IPS-NIHi11 (cell line): Measurements from ENCODE around the gene C2CD2.
"Not testable (repeated sequence)": the region's sequence is repeated elsewhere in the genome, so short reads cannot be mapped to it uniquely, and the experiment has no call there.

Experiments
- DNase-seq: peaks from one replicate; pipeline ENCODE4 v3.0.0; 2012; ENCODE audit warnings: mixed read lengths, low spot score

Gene C2CD2

DNA sequence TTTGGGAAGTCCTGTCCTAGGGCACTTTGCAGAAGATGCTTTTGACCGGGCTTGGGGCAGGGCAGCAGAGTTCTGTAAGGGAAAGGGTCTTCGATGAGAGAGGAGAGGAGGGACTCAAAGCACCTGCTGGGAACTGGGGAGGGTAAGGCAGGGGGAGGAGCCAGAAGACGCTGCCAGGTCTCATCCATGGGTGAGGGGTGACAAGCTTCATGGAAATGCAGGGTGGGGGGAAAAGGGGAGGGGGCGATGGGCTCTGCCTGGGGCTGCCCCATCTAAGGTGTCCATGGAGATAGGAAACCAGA is 20.9 kb upstream of the C2CD2 start:
- DNase-seq, result no peak

DNA sequence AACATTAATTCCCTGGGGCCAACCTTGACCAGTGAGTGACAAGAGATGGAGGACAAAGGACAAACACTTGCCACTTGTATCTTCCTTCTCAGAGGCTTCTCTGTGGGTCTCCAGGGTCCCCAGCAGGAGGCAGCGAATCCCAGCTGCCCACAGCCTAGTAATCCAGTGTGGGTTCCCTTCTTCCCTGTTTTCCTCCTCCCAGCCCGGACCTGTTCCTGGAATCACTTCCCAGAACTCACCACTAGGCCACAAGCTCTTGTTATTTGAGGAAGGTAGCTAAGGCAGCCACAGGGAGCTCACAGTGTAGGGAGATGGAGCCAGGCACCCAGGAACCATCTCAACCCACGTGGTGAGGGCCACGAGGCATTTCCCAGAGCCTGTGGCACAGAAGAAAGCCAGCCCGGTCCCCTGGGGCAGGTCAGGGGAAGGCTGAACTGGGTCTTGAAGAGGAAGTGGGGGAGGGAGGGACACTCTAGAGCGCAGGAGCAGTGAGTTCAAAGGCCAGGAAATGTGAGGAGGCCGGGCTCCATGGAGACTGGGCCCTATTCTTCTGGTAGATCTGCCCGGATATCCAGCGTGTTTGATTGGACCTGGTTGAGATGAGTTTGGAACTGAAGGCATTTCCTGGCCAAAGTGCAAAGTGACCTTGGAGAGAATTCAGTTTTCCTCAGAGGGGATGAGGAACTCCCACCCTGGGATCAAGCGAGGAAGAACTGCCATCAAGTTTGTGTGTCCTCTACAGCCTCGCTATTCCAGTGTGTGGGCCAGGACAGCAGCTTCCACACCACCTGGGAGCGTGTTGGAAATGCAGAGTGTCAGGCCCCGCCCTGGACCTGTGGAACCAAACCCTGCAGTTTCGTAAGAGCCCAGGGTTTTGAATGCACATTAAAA is 20.3 kb upstream of the C2CD2 start:
- peak; percentile 63 for DNase-seq

DNA sequence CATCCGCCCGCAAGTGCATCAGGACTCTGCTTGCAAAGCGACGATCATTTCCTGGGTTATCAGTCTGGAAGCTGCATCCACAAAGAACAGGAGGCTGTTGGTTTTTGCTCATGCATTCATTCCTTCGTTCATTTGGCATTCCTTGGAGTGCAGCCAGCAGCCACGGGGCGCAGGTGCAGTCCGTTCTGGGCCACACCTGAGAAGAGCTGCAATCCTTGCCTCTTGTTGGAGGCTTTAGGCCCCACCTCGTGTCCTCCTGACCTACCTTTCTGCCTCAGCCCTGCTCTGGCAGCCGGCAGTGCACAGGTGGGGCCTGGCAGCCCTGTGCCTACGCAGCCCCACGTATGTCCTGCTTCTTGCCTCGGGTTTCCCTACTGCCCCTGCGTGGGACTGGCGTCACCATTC is 19.6 kb upstream of the C2CD2 start:
- DNase-seq, result no peak

DNA sequence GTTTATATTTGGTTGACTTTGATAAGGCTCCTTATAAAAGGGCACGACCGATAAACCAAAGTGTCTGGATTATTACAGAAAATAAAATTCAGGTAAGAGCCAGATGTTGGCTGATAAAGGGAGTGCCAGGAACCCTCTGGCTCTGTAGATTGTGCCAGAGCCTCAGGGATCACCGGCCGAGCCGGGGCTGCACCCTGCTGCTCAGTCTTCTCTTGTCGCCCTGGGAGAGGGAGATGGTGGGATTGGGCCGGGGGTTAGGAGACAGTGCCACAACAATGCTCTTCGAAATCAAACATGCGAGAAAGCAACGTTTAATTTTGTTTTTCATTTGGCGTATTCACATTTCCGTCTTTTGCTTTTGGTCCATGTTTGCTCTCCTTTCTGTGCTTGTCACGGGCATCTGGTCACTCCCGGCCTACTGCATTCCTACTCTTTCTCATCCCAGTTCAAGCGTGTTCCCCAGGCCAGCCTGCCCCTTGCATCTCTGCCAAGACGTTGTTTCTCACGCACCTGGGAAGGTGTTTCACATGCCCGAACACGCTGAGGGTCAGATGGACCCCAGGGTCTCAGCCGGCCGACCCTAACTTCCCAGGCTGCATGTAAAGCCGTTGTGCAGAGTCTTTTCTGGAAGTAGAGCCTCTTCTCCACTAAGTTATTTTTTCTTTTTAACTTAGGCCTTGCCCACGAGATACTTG is 18.8 kb upstream of the C2CD2 start:
- no peak for DNase-seq

DNA sequence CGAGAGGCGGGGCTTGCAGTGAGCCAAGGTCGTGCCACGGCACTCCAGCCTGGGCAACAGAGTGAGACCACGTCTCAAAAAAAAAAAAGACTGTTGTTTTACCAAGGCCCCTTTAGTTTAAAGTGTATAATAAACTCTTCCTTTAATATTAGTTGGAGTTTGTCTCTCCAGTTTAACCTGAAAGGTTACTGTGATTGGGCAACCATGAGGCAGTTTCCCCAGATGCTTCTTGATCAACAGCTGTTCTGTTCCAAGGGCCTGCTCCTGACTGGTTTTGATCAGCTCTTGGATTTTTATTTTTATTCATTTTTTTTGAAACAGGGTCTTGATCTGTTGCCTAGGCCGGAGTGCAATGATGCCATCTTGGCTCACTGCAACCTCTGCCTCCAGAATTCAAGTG is 18.1 kb upstream of the C2CD2 start:
- no peak for DNase-seq

DNA sequence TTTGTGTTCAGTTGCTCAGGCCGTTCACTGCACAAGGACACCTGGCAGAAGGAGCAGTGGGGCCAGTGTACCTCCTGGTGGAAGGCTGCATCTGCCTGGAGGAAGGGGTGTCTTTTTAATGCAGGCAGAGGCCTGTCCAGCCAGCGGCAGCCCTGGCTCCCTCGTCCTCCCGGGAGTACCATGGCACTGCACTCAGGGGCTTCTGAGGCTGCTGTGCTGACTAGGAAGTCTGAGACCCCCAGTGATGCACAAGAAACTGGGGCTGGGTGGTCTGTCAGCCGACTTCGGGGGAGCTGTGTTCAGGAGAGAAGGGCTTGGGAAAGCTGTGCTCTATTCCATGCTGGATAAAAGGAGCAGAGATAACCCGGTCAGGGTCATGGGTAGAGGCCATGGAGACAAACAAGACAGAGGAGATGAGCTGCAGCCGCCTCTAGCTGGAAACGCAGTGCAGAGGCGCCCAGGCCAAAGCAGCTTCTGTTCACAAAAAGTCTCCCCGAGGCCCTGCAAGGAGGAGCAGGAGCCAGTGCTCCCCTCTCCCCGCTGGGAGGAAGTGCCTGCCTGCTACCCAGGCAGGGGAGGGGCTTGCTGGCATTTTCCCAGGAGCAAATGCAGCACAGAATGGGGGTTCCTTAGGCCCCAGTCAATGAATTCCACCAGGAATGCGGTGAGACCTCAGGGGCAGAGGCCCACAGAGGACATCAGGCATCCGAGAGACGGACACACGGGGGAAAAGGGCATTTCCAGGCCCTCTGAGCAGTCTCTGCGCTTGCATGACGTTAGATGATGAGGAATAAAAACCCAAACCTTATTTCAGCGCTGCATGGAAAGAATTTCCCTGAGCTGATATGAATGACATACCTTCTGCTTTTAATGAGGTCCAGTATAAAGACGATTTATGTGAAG is 17.2 kb upstream of the C2CD2 start:
- DNase-seq, result no peak

DNA sequence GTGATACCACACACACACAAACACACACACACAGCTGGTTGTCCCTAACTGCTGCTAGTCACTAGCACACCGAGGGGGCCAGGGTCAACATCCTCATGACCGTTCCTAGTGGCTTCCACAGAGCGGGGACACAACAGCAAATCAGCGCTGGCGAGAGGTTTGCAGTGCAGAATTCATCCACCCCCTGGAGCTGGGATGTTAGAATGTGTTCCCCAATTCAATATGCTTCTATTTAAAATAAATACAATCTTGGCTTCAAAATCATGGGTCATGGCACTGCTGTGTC is 16.2 kb upstream of the C2CD2 start:
- no peak for DNase-seq

DNA sequence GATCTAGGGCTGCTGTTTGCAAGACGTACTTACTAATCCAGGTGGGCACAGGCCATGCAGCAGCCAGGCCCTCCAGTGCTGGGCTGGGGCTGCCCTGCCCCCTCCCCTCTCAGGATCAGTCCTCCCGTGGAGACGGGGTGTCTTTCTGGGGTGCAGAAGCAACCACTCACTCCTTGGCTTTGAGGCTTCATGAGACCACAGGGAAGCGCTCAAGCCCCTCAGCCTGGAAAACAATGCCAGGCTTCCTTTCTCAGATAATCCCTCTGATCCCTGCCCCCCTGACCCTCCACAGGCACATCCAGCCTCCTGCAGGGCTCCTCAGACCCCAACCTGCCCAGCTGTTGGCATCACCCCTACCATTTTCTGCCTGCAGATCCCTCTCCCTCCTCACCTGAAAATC is 13.9 kb upstream of the C2CD2 start:
- no peak for DNase-seq

DNA sequence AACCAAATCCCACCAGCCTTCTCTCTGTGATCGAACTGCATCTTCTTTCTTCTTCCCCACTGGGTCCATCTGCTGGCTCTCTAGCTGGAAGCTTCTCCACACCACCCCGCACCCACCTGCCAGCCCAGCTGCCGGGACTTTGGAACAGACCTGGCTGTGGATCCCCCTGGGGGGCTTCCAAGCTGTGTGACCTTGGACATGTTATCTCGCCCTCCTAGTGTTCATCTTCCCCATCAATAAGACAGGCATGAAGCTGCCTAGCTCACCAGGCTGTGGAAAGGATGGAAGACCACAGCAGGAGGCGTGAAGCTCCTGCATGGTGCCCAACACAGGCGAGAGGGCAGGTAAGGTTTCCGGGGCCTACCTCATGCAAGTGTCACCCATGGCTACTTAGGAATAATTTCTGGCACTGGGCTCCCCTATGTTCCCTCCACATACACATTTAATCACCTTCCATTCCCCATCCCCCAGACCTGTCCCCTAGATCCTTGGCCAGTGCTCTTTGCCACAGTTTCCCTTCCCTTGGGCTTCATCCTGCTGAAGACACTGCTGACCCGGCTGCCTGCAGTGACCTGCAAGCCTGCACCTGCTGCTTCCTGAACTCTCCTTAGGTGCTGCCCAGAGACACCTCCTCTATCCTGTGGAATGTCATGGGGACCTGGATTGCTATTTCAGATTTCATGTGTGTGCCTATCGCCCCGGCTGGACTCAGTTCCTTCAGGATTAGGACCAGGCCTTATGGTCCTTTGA is 13.2 kb upstream of the C2CD2 start:
- no peak for DNase-seq

DNA sequence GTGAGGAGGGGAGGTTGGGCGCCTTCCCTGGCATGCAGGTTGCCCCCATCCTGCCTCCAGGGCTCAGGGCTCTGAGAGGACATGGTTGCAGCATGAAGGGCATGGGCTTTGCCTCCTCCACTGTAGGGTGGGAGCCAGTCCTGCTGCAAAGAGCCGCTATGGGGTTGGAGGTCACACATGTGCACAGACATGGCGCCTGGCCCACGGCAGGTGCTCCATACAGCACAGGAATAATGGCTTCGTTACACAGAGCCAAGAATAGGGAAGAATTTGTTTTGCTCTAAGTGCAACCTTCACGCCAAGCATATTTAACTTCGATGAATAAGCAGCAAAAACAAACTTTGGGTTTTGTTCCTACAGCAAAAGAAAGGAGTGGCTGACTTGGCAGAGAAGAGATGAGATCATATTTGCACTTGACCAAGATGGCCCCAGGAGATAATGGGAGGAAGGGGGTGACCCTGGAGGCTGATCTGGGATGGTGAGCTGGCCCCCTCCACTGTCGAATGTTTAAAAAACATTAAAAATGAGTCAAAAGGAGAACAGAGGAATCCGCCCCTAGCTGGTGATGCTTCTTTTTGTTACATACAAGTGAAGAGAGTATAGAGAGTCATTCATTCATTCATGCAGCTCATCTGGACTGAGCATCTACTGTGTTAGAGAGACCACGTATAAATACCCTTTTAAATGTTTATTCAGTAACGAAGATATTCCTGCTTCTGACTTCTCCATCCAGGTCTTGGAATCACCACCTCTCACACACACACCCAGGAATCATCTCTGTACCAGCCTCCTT is 12.4 kb upstream of the C2CD2 start:
- DNase-seq, result no peak

DNA sequence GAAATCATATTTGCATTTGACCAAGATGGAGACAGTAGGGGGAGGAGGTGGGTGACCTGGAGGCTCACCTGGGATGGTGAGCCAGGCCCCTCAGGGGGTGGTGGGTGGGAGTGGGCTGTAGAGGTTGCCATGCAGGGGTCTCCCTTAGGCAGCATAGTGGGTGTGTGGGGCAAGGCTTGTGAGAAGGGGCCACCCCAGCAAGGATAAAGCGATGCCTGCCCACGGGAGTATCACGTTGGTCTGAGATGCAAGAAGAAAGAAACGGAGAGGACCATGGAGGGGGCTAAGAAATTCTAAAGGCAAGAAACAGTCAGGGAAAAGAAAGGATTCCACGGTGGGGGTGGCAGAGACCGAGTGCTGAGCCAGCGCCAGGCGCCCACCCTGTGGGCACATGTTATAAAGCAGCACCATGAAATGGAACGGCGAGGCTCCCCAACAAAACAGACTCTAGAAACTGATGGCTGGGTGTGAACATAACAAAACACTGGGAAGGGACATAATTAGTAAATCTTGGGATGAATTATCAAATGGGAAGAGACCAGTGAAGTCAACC is 11.7 kb upstream of the C2CD2 start:
- no peak for DNase-seq

DNA sequence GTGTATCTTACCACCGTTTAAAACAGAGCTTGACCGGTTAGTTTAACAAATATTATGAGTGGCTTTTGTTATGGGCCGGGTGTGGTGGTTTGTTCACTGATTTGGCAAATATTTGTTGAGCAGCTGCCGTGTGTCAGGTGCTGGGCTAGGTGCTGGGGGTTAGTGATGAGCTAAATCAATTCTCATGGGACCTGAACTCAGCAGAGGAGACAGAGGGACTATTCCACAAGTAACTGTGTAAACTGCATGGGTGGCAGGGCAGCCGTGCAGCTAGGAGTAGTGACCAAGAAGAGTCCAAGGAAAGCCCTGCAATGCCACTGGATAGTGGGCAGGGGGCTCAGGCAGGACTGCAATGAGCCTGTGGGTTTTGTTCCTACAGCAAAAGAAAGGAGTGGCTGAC is 11.2 kb upstream of the C2CD2 start:
- no peak for DNase-seq

DNA sequence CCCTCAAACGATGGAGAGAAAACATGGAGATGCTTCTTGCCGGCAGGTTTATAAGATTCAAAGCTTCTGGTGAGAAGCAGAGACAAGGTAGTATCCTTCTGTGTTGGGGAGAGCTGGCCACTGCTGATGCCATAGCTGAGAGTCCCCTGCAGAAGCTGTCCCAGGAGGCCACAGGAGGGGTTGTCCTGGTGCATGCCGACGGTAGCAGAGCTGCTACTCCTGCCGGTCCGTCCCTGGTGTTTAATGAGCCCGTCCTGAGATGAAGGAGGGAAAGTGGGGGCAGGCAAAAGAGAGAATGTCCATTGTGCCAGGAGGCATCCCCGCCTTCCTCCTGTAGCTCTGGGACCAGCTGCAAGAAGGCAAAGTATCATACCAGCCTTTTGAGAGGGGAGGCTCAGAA is 10.4 kb upstream of the C2CD2 start:
- no peak for DNase-seq

DNA sequence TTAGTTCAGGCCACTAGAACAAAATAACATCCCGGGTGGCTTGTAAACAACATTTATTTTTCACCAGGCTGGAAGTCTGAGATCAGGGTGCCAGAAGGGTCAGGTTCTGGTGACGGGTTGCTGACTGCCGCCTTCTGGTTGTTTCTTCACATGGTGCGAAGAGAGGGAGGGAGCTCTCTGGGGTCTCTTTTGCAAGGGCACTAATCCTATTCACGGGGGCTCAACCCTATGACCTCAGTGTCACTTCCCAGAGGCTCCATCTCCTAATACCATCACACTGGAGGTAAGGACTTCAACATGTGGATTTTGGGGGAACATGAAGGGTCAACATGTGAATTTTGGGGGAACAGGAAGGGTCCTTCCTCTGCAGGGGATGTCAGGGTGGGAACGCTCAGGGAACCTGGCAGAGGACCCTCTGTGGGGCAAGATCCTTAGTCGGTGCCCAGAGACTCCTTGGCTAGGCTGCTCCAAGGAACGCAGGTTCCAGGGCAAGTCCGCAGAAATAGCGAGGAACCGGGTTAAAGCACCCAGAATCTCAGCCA is 8.7 kb upstream of the C2CD2 start:
- no peak for DNase-seq

DNA sequence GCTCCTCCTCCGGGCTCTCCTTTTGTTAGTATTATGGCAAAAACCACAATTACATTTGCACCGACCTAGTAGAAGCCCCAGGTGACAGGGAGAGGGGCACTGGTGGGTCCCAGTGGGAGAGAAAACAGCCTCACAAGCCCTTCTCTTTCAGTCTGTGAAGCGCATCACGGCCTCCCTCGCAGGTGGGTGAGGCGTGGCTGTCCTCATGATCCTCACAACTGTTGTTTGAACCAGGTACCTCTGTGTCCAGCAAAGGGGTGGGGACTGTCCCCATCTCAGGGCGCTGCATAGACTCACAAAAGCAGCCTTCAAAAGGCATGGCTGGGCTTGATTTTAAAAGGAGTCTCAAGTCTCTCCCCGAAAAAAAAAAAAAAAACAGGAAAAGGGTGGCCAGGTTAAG is 7.9 kb upstream of the C2CD2 start:
- DNase-seq, result no peak

DNA sequence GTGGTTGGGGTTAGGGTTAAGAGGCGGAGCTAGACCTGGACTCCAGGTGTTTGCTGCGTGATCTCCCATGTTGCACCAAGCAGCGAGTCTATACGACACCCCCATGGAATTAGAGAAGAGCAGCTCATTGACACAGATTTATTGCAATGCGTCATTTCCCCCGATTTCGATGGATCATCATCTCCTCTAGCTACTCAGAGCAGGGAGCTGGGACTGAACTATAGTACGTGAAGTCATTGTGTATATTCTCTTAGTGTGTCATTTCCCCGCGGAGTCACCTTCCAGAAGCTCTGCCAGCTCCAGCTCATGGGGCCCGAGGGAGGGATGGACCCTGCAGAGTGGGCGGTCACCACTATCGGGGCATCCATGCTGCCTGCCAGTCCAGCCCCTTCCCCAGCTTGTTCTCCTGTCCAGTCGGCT is 7.5 kb upstream of the C2CD2 start:
- DNase-seq, result no peak

DNA sequence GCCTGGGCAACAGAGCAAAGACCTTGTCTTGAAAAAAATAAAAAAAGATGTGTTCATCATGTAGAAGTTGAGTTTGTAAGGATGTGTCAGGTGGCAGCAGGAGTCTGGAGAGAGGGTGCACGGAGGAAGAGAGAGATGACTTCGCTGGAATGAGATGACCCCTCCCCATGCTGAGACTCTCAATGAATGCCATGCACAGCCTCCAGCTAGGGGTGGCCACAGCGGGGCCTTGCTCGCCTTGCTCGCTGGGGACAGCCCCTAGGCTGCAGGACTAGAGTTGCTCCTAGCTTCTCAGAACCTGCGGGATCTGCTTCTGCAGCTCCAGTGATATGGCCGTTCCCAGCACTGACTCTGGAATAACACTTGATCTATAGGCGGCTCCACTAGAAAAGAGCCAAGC is 6.6 kb upstream of the C2CD2 start:
- no peak for DNase-seq

DNA sequence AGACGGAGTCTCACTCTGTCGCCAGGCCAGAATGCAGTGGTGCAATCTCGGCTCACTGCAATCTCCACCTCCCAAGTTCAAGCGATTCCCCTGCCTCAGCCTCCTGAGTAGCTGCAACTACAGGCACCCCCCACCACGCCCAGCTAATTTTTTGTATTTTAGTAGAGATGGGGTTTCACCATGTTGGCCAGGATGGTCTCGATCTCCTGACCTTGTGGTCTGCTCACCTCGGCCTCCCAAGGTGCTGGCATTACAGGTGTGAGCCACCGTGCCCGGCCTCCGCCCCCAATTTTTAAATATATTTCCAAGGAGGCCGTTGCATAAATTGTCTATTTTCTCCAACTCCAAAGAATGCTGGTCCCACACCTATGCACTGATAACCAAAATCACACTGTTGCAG is 5.9 kb upstream of the C2CD2 start:
- DNase-seq, result not testable (repeated sequence)

DNA sequence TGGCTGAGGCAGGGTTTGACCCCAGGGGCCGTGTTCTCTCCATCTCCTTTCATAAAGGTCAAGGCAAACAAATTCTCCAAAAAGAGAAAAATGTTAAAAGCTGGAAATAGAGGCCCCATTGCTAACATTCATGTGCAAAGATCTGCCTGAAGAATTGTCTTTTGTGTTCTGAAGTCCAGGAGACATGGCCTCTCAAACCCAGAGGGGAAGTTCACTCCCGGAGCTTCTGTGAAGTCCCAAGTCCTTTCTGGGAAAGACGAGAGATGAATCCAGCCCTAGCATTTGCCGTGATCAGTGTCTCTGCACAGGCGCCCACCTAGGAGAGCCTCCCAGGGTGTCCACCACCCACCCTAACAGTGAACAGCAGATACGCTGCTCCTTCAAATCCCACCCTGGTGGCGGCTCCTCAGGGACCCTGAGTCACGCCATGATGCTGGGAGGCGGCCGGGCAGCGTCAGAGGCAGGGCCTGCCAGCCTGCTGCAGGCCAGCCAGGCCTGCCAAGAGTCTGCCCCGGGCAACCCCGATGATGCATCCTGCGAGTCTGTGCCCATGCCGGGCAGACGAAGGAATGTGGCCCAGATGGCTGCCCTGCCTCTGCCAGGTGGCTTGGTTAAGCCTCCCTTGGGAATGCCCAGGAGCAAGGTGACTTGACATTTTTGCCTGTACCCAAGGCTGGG is 5.2 kb upstream of the C2CD2 start:
- DNase-seq, result no peak
